SU-DHL-6 (cell line): ENCODE measurements around the gene TPH2.

Experiments
- H2AFZ ChIP-seq: fragments of 200-600 bp; sonication (generic); 2 replicates; pipeline ENCODE4 v1.6.1; 2014; ENCODE audit warnings: low read depth, mild to moderate bottlenecking, moderate library complexity, mixed read lengths, antibody characterized with exemption, low read length; ENCODE audit not compliant: severe bottlenecking
- H3F3A ChIP-seq: fragments of 200-600 bp; shearing (Covaris generic); 2 replicates; pipeline ENCODE4 v1.6.0; 2016; ENCODE audit warnings: antibody characterized with exemption, mild to moderate bottlenecking; ENCODE audit not compliant: insufficient read depth
- H3K27ac ChIP-seq: fragments of 200-600 bp; sonication (generic); 2 replicates; pipeline ENCODE4 v1.5.1; 2016; ENCODE audit warnings: low read depth, mild to moderate bottlenecking, low read length, moderate library complexity, mixed read lengths
- H3K27me3 ChIP-seq: fragments of 200-600 bp; sonication (generic), shearing (Covaris generic); 2 replicates; pipeline ENCODE4 v1.6.0; 2014; ENCODE audit warnings: mild to moderate bottlenecking, low read length
- H3K36me3 ChIP-seq: fragments of 200-600 bp; sonication (generic); 2 replicates; pipeline ENCODE4 v1.6.1; 2014; ENCODE audit warnings: mild to moderate bottlenecking, low read length, mixed read lengths
- H3K4me2 ChIP-seq: fragments of 300-600, 200-600 bp; shearing (Covaris generic), sonication (generic); 2 replicates; pipeline ENCODE4 v1.6.0; 2014; ENCODE audit warnings: low read length, low read depth, mild to moderate bottlenecking; ENCODE audit not compliant: poor library complexity, severe bottlenecking
- H3K4me3 ChIP-seq: fragments of 200-600 bp; sonication (generic); 2 replicates; pipeline ENCODE4 v1.5.1; 2014; ENCODE audit warnings: antibody characterized with exemption, low read length, mild to moderate bottlenecking, mixed read lengths; ENCODE audit not compliant: insufficient read depth, poor library complexity, severe bottlenecking
- H3K79me2 ChIP-seq: fragments of 200-600 bp; sonication (generic); 2 replicates; pipeline ENCODE4 v1.6.1; 2014; ENCODE audit warnings: mild to moderate bottlenecking, low read length, moderate library complexity; ENCODE audit not compliant: insufficient read depth
- H3K9ac ChIP-seq: fragments of 200-600 bp; sonication (generic); 2 replicates; pipeline ENCODE4 v1.7.0; 2014; ENCODE audit warnings: mild to moderate bottlenecking, low read length
- H3K9me2 ChIP-seq: fragments of 200-600 bp; sonication (generic); replicated peaks from 2 replicates; pipeline ENCODE4 v1.6.1; 2014; ENCODE audit warnings: low read length; ENCODE audit not compliant: insufficient read depth
- H3K9me3 ChIP-seq: fragments of 200-600 bp; sonication (generic); 2 replicates; pipeline ENCODE4 v1.6.1; 2014; ENCODE audit warnings: low read length, mixed read lengths; ENCODE audit not compliant: insufficient read depth
- H4K20me1 ChIP-seq: fragments of 200-600 bp; sonication (generic); 2 replicates; pipeline ENCODE4 v1.6.1; 2014; ENCODE audit warnings: low read depth, mild to moderate bottlenecking, antibody characterized with exemption, low read length, moderate library complexity, mixed read lengths
- EZH2phosphoT487 ChIP-seq: fragments of 200-600 bp; sonication (generic), shearing (Covaris generic); conservative IDR thresholded peaks from 2 replicates; pipeline ENCODE4 v1.6.1; 2018; ENCODE audit warnings: mild to moderate bottlenecking, antibody characterized with exemption, low read length, moderate library complexity, mixed read lengths
- TF ChIP-seq, protein P1 (sequence below): fragments of 200-600 bp; sonication (generic); IDR thresholded peaks from one replicate; pipeline ENCODE4 v1.5.1; 2017; ENCODE audit warnings: antibody characterized with exemption, mild to moderate bottlenecking, low read length, moderate library complexity; ENCODE audit not compliant: insufficient read depth, poor library complexity, severe bottlenecking

Gene TPH2

DNA sequence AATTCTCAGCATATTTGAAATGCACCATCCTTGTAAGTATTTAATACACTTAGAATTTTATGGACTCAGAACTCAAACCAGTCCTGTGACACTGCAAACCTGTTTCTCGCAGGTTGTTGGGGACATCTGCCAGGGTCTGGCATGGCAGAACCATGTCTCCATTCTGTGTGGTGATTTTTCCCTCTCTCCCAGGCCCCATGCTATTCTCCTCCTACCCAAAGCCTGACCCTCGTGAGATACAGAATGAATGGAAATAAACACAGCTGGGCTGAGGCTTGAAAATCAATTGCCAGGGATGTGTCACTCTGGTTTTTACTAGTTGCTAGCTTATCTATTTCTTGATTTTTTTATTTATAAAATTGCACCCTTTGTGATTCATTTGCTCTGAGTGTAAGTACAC lies 19.8 kb downstream of the TPH2 start:
- Histone ChIP-seq H3K27me3 (no peaks in the 10 kb centered on the region), H3F3A (no peaks in the 10 kb centered on the region), H3K9me2 (no peaks in the 10 kb centered on the region), H3K9me3 (no peaks in the 10 kb centered on the region), H4K20me1 (no peaks in the 10 kb centered on the region), H3K36me3 (no peaks in the 10 kb centered on the region), H3K4me2 (no peak overlapping the region), H3K79me2 (no peaks in the 10 kb centered on the region), H3K9ac (no peak overlapping the region), H2AFZ (no peak overlapping the region), H3K27ac (no peak overlapping the region), H3K4me3 (no peak overlapping the region)
- TF ChIP-seq, protein P1, sequence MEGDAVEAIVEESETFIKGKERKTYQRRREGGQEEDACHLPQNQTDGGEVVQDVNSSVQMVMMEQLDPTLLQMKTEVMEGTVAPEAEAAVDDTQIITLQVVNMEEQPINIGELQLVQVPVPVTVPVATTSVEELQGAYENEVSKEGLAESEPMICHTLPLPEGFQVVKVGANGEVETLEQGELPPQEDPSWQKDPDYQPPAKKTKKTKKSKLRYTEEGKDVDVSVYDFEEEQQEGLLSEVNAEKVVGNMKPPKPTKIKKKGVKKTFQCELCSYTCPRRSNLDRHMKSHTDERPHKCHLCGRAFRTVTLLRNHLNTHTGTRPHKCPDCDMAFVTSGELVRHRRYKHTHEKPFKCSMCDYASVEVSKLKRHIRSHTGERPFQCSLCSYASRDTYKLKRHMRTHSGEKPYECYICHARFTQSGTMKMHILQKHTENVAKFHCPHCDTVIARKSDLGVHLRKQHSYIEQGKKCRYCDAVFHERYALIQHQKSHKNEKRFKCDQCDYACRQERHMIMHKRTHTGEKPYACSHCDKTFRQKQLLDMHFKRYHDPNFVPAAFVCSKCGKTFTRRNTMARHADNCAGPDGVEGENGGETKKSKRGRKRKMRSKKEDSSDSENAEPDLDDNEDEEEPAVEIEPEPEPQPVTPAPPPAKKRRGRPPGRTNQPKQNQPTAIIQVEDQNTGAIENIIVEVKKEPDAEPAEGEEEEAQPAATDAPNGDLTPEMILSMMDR = no peak
- TF ChIP-seq EZH2phosphoT487 = no peak

DNA sequence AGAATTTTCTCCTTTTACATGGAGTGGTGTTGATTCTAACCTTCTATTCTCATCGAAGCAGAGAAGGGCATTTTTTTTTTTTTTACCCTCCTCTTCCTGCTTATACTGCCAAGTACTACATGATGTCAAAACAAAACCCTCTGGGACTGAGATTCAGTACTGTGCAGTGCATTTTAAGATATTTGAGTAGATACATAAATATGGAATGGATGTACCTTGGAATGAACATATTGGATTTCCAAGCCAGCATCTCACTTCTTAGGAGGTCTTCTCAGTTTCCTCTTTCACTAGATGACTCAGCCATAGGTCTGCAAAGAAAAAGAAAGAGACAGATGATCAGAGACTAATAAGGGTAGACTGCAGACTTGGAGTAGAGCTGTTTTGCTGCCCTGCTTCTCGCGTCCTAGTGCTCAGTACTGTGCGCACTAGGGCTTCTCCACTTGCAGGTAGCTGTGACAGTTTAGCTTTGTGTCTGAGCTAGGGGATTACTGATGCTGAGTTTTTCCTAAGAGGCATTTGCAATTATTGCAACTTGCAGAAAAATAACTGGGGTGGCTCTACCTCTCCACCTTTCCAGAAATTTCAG lies 20.4 kb downstream of the TPH2 start:
- TF ChIP-seq, protein P1 = no peak
- TF ChIP-seq EZH2phosphoT487 = no peak
- Histone ChIP-seq H3K9ac (no peak overlapping the region), H3K4me2 (no peak overlapping the region), H3K27me3 (no peaks in the 10 kb centered on the region), H3K36me3 (no peaks in the 10 kb centered on the region), H3K79me2 (no peaks in the 10 kb centered on the region), H3F3A (no peaks in the 10 kb centered on the region), H4K20me1 (no peaks in the 10 kb centered on the region), H3K9me3 (no peaks in the 10 kb centered on the region), H3K9me2 (no peaks in the 10 kb centered on the region), H3K27ac (no peak overlapping the region), H2AFZ (no peak overlapping the region), H3K4me3 (no peak overlapping the region)

DNA sequence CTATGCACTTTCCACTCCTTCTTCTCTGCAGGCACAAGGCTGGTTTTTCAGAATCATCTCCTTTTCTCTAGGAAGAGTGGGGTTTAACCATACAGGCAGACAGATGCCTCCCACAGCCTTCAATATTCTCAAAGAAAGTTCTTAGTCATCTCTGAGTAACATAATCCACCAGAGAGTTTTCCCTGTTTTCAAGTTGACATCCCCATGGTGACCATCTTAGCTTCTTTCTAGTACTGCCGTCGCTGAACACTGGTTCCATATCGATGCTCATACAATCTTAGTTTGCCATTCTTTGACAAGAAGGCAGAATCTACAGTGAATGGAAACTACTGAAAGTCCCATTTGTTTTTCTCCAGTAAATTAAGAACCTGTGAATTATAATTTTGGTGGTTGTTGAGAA lies 28.6 kb downstream of the TPH2 start:
- no peak overlapping the region for H3K27ac ChIP-seq
- H2AFZ ChIP-seq = no peak overlapping the region
- no peak overlapping the region for H3K4me3 ChIP-seq
- no peaks in the 10 kb centered on the region for H4K20me1 ChIP-seq
- H3K79me2 ChIP-seq = no peaks in the 10 kb centered on the region
- H3K9ac ChIP-seq = no peak overlapping the region
- H3K9me3 ChIP-seq = no peaks in the 10 kb centered on the region
- H3K4me2 ChIP-seq = no peak overlapping the region
- TF ChIP-seq, protein P1 = no peak
- no peaks in the 10 kb centered on the region for H3K27me3 ChIP-seq
- no peaks in the 10 kb centered on the region for H3F3A ChIP-seq
- no peaks in the 10 kb centered on the region for H3K36me3 ChIP-seq
- no peaks in the 10 kb centered on the region for H3K9me2 ChIP-seq
